ENCODE data around the gene TMEM132E. TPM values are rescaled to one million over a fixed set of nuclear protein-coding genes. Genes with fewer than 3 reads are reported as not detected.

The TMEM132E gene
- total RNA-seq, 1 experiment from 2014 or later: 0.04 TPM

DNA sequence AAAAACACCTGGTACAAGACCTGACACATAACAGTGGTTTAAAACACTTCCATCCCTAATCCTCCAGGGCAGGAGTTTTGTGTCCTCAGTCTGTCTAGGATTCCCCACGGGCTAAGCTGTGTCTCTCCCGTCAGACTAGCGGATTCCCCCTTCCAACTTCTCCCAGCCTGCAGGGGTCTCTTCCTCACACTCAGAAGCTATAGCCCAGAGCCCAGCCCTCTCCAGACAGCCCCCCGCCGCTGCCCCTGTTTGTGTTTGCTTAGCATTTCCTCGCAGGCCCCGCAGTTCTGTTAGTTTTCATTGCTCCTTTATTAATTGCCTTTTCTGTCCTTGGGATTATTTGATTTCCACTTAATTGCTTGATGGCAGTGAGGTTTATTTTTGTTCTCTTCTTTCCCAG is 91.2 kb downstream of the TMEM132E start:
- Histone ChIP-seq H3K4me3 (ENCODE audit: low read depth, low read length, poor library complexity, severe bottlenecking) (no peak overlapping the region), H3K36me3 (ENCODE audit: insufficient read depth, low read length, poor library complexity, severe bottlenecking) (no peaks in the 10 kb centered on the region), H3K4me1 (ENCODE audit: insufficient read depth, low read length, poor library complexity, severe bottlenecking) (no peaks in the 10 kb centered on the region), H3K27me3 (replicated peaks; ENCODE audit: insufficient read depth, low read depth, low read length, poor library complexity) (no peaks in the 10 kb centered on the region), H3K27ac (ENCODE audit: low read depth, low read length, poor library complexity, severe bottlenecking) (no peak overlapping the region), H3K9me3 (ENCODE audit: low read depth, low read length, poor library complexity, severe bottlenecking) (no peaks in the 10 kb centered on the region)
- intact Hi-C loops (cut with micrococcal nuclease; ENCODE audit: unreplicated experiment): loop anchor here (10.0 kb wide), 1 partner anchor 1334 kb away; the partner anchor contains the start of gene CCL15
- ChIA-PET POLR2A (ENCODE audit: low non-redundant PET) (no interaction called here), CTCF (no interaction called here)
- no TSS peak for BruUV-seq (replicated peaks)
- no peak for DNase-seq (ENCODE audit: low spot score)
- TF ChIP-seq, protein P1, sequence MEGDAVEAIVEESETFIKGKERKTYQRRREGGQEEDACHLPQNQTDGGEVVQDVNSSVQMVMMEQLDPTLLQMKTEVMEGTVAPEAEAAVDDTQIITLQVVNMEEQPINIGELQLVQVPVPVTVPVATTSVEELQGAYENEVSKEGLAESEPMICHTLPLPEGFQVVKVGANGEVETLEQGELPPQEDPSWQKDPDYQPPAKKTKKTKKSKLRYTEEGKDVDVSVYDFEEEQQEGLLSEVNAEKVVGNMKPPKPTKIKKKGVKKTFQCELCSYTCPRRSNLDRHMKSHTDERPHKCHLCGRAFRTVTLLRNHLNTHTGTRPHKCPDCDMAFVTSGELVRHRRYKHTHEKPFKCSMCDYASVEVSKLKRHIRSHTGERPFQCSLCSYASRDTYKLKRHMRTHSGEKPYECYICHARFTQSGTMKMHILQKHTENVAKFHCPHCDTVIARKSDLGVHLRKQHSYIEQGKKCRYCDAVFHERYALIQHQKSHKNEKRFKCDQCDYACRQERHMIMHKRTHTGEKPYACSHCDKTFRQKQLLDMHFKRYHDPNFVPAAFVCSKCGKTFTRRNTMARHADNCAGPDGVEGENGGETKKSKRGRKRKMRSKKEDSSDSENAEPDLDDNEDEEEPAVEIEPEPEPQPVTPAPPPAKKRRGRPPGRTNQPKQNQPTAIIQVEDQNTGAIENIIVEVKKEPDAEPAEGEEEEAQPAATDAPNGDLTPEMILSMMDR (conservative IDR thresholded peaks at IDR 0.05; ENCODE audit: low read depth, low read length): no peak
- TF ChIP-seq EZH2 (IDR thresholded peaks at IDR 0.05; ENCODE audit: borderline replicate concordance, low read depth, low read length, poor library complexity, severe bottlenecking): no peak

DNA sequence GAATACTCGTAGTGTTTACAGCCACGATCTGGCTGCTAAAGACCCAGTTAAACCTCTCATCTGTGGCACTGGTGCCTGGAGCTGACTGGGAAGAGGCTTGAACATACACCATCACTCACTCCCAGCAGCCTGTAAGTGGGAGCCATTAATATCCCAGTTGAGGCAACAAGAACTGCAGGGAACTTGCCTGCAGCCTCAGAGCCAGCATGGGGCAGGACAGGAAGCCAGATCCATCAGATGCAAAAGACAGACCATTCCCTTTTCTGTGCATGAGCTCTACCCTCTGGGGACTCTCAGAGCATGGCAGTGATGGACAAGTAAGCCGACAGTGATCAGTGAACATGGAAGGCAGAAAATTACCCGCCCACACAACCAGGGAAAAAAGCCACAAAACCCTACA is 91.8 kb downstream of the TMEM132E start:
- Histone ChIP-seq H3K4me1 (ENCODE audit: insufficient read depth, low read length, poor library complexity, severe bottlenecking) (no peaks in the 10 kb centered on the region), H3K4me3 (ENCODE audit: low read depth, low read length, poor library complexity, severe bottlenecking) (no peak overlapping the region), H3K27ac (ENCODE audit: low read depth, low read length, poor library complexity, severe bottlenecking) (no peak overlapping the region), H3K27me3 (replicated peaks; ENCODE audit: insufficient read depth, low read depth, low read length, poor library complexity) (no peaks in the 10 kb centered on the region), H3K9me3 (ENCODE audit: low read depth, low read length, poor library complexity, severe bottlenecking) (no peaks in the 10 kb centered on the region), H3K36me3 (ENCODE audit: insufficient read depth, low read length, poor library complexity, severe bottlenecking) (no peaks in the 10 kb centered on the region)
- ChIA-PET POLR2A (ENCODE audit: low non-redundant PET) (no interaction called here), CTCF (no interaction called here)
- intact Hi-C loops (cut with micrococcal nuclease; ENCODE audit: unreplicated experiment): loop anchor here (10.0 kb wide), 1 partner anchor 1334 kb away; the partner anchor contains the start of gene CCL15
- TF ChIP-seq EZH2 (IDR thresholded peaks at IDR 0.05; ENCODE audit: borderline replicate concordance, low read depth, low read length, poor library complexity, severe bottlenecking): no peak
- TF ChIP-seq, protein P1 (conservative IDR thresholded peaks at IDR 0.05; ENCODE audit: low read depth, low read length): no peak
- no TSS peak for BruUV-seq (replicated peaks)
- DNase-seq (ENCODE audit: low spot score): no peak

- no peaks in the 10 kb centered on the region for H3K27me3 ChIP-seq (replicated peaks; ENCODE audit: insufficient read depth, low read depth, low read length, poor library complexity)
- intact Hi-C loops (cut with micrococcal nuclease; ENCODE audit: unreplicated experiment): loop anchor here (10.0 kb wide), 1 partner anchor 1333 kb away; the partner anchor contains the start of gene CCL15
- CTCF ChIA-PET: no interaction called here
- H3K27ac ChIP-seq (ENCODE audit: low read depth, low read length, poor library complexity, severe bottlenecking): no peak overlapping the region
- POLR2A ChIA-PET (ENCODE audit: low non-redundant PET): no interaction called here
- TF ChIP-seq EZH2 (IDR thresholded peaks at IDR 0.05; ENCODE audit: borderline replicate concordance, low read depth, low read length, poor library complexity, severe bottlenecking): no peak
- TF ChIP-seq, protein P1 (conservative IDR thresholded peaks at IDR 0.05; ENCODE audit: low read depth, low read length): no peak
- H3K9me3 ChIP-seq (ENCODE audit: low read depth, low read length, poor library complexity, severe bottlenecking): no peaks in the 10 kb centered on the region
- BruUV-seq (replicated peaks): no TSS peak
- no peak overlapping the region for H3K4me3 ChIP-seq (ENCODE audit: low read depth, low read length, poor library complexity, severe bottlenecking)
- DNase-seq (ENCODE audit: low spot score): no peak
- H3K4me1 ChIP-seq (ENCODE audit: insufficient read depth, low read length, poor library complexity, severe bottlenecking): no peaks in the 10 kb centered on the region
- H3K36me3 ChIP-seq (ENCODE audit: insufficient read depth, low read length, poor library complexity, severe bottlenecking): no peaks in the 10 kb centered on the region
Observed at GRCh38 chr17:34672176-34672785, 92.9 kb downstream of the TMEM132E start.
